HG03039 (cell line): ENCODE measurements around the gene VAV2.

Experiments
- ATAC-seq: cut with Tn5 transposase; IDR thresholded peaks from one replicate; pipeline ENCODE4 v1.9.1; 2021; ENCODE audit warnings: mild to moderate bottlenecking, moderate library complexity; ENCODE audit not compliant: unreplicated experiment

The VAV2 gene

DNA sequence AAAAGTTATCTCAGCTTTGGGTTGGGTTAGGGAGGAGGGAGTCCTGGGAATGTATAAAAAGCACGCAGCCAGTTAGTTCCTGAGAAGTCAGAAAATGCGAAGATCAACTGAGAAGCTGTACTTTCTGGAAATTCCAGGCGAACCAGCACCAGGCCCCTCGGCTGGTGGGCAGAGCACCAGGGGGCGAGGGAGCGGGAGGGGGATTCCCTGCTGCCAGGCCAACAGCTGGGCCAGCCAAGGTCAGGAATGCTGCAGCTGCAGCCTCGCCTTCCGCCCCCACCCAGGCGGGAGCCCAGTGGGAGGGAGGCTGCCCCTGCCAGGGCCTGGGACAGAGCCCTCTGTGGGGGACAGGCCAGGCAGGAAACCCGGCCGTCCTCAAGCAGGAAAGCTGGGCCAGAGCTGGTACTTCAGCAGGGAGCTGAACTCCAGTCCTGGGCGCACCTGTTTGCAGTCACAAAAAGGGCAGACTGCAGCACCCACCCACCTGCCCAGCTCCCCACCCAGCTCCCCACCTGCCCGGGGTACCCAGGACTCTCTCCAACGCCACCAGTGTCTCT lies 35.5 kb downstream of the VAV2 start:
- no peak for ATAC-seq

- no peak for ATAC-seq
Observed at GRCh38 chr9:133955821-133956411, 36.2 kb downstream of the VAV2 start.

DNA sequence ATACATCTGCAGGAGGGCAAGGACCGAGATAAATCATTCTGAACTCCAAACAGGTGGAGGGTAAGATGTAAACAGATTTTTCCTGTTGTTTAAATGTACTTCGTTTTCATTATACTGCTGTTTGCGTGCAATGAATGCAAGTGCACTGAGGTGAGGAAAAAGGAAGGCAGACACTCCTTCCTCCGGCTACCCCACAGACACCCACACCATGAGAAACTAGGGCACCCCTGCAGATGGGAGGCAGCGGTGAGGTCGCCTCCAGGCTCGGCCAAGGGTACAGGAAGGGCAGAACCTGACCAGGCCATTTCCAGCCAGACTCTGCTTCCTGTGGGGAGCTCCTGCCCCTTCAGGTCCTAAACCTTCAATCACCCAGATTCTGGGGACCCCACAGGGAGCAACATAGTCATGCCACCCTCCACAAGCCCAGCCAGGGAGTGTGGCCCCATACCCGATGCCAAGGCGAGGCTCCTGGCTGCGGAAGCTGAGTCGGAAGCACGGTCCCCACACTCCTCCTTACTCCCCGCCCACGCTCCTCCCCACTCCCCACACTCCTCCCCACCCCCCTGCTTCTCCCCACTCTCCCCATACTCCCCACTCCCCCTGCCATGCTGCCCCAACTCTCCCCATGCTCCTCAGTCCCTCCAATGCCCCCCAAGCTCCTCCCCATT lies 37.1 kb downstream of the VAV2 start:
- ATAC-seq, result no peak

- no peak for ATAC-seq
Observed at GRCh38 chr9:133953976-133954709, 38.0 kb downstream of the VAV2 start.

DNA sequence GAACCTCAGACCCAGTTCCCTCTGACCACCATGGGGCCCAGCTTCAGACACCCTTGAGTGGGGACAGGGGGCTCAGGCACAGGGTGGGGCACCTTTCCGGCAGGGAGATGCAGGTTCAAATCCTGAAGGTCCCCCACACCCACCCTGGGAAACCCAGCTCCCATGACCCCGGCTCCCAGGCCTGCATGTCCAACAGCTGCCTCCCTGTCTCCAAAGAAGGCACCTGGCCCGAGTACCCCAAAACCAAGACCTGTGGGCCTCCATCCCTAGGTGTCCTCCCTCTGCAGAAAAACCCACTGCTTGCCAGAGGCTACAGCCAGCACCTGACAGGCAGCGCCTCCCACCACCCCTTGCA lies 38.5 kb downstream of the VAV2 start:
- ATAC-seq, result no peak

DNA sequence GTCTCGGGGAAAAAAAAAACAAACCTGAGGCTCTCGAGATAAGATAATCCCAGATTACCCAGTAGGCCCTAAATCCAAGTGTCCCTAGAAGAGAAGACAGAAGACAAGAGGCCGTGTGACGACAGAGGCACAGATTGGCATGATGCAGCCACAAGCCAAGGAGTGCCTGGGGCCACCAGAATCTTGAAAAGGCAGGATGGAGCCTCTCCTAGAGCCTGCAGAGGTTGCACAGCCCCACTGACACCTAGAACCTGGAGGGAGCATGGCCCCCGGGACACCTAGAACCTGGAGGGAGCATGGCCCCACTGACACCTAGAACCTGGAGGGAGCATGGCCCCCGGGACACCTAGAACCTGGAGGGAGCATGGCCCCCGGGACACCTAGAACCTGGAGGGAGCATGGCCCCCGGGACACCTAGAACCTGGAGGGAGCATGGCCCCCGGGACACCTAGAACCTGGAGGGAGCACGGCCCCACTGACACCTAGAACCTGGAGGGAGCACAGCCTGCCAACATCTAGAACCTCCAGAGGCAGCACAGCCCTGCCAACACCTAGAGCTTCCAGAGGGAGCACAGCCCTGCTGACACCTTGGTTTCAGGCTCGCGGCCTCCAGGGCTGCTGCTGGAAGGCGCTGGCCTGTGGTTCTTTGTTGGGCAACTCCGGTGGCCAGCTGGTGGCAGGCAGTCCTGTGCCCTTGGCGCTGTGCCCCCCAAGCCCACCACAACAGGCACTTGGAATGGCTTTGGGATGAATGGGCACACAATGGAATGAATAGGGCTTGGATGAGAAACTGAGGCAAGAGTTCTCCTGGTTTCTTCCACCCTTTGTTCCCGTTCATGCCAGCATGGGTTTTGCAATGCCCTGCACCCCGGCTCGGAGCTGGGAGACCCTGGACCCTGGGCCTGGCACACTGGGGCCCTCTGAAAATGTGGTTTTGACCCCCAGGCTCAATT lies 39.2 kb downstream of the VAV2 start:
- no peak for ATAC-seq

GRCh38 chr9:133951265-133951664 lies 40.9 kb downstream of the VAV2 start:
- no peak for ATAC-seq

DNA sequence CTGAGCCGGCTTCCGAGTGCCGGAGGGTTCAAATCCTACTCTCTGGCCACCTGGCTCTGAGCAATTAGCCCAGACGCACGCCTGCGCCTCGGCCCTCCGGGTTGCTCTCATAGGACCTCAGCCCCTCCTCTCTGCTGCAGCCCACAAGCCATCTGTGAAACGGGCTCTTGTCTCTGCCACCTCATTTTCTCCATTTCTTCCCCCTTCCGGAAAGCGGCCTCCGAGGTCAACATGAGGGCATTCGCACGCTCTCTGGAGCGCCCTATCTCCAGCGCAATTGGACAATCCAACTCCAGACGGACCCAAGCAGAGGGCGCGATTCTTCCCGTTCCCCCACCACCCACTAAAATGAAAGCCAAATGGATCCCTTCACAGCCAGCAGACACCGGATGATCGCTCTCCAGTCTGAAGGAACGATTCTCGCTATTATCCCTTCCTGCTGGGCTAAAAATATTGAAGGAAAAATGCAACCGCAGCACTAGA lies 41.5 kb downstream of the VAV2 start:
- ATAC-seq, result no peak

DNA sequence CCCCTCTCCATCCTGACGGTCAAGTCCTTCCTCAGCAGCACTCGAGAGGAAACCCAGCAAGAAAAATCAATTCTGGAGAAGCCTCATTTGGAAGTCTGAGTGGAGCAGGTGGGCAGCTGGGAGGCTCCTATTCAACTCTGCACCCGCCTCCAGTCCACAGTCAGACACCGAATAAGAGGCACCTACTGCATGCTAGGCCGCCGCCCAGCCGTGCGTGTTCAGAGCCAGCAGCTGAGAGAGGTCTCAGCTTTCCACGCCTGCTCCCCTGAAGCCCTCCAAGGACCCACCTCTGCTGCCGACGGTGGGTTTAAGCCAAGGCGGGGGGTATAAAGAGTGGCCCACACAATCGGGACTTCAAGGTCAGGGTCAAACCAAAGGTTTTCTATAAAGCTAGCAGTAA lies 41.9 kb downstream of the VAV2 start:
- ATAC-seq, result no peak

DNA sequence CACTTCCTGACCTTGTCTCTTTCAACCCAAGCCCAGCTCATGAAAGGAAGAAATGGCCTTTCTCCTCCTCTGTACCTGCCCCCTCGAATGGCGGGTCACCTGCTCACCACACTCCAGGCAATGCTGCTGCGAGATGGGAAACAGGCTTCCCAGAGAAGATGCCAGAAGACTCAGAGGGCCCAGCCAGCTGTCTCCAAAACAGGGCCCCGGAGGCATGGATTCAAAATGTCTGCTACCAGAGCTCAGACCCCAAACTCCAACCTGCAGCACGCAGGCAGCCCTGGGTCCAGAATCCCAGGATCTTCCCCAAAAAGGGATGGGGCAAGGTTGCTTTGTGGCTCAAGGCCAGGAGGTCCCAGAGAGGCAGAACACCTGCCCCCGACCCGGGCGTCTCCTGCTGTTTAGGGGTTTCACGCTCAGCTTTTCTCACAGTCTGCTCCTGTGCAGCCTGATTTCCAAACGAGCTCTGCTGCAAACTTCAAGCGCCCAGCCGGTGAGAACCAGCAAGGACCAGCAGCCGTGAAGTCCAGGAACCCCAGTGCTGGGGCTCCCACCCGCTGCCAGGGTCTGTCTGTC lies 42.5 kb downstream of the VAV2 start:
- ATAC-seq, result no peak

DNA sequence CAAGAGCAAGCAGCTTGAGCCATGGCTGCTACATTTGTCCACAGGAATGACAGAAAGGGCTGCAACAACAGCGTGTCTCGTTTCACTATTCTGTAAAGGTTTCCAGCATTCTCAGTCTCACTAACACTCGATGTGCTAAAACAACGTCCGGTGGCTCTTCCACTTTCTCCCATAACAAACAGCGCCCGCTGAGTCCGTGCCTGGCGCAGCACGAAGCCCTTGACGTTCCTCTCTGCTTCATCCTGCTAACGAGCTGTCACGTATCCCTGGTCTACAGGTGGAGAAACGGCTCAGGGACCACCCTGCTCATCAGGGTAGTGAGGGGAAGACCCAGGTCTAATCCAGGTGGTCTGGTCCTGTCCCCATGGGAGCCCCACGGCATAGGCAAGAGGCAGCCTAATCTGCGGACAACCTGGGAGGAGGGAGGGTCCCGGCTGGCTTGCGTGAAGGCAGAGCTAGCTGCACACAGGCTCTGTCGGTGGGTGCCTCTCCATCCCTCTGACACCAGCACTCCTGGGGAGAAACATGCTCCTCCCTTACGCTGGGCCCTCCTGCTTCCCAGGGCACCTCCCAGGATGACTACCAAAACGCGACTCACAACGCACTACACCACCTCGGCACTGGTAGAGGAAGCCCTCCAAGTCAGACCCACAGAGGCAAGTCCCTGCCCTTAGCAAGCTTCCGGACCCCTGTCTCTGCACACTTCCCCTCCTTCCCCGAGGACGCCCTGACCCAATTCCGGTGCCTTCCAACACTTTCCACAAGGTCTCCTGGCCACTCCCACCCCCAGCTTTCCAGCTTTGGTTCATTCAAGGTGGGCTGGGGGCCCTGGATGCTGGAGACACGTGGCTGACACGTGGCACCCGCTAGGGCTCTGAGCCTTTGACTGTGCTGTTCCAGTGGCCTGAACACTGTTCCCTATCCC lies 43.3 kb downstream of the VAV2 start:
- no peak for ATAC-seq

DNA sequence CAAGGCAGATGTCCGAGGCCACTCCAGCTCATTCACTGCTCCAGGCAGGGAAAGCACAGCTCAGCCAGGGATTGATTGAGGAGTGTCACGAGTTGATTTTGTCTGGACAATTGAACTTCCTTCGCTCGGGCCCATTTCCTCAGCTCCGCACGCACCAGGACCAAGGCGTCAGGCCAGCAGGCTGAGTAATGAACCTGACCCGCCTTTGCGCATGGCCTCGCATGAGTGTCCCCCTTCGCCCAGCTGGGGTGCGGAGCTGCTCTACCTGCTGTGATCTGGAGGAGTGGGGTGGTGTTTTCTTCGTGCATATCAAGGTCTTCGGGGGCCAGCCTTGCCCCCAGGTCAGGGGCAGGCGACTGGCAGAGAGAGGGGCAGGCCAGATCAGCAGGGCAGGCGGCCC lies 44.0 kb downstream of the VAV2 start:
- no peak for ATAC-seq

GRCh38 chr9:133946840-133947486 lies 45.2 kb downstream of the VAV2 start:
- no peak for ATAC-seq

GRCh38 chr9:133945977-133946753 lies 46.0 kb downstream of the VAV2 start:
- ATAC-seq, result no peak

DNA sequence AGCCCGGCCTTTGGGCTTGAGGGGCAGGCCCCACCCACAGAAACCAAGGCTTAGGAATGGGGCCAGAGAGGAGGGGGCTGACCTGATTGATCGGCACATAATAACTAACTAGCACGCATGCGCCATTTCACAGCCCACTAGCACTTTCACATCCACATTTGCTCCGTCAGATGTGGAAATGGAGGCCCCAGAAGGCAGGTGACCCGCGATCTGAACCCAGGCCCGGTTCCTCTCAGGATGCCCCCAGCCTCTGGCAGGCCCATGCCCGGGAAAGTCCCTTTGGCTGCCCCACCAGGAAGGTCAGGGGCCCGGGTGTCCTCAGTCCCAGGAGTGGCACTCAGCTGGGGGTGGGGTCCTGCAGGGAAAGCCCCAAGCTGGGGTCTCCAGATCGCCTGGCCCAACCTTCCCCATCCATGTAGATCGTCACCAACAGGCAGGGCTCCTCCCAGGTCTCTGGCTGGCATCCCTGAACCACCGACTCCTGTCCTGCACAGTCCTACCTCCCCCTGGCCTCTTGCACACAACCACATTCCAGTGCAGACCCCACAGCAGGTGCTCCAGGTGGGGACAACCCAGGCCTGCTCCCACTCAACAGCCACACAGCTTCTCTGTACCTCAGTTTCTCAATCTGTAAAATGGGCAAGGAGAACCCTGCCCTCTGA lies 46.7 kb downstream of the VAV2 start:
- ATAC-seq, result peak; percentile 43

GRCh38 chr9:133944746-133945135 lies 47.4 kb downstream of the VAV2 start:
- no peak for ATAC-seq
